Posterior cingulate gyrus (tissue), 11 donors: ENCODE results near the gene CLEC4G.

ENCODE experiments used
- DNase-seq, 10 donors: peaks; one replicate each; pipeline versions ENCODE4 v3.0.0 to v3.0.0-alpha.2; 2020 to 2021; ENCODE audit warnings: mixed read lengths in 3 of 10
- intact Hi-C: fragments of 100-400 bp; cut with DNase I; formaldehyde crosslinking; loops from one replicate; pipeline ENCODE4 v1.15.1; 2023

The CLEC4G gene

DNA sequence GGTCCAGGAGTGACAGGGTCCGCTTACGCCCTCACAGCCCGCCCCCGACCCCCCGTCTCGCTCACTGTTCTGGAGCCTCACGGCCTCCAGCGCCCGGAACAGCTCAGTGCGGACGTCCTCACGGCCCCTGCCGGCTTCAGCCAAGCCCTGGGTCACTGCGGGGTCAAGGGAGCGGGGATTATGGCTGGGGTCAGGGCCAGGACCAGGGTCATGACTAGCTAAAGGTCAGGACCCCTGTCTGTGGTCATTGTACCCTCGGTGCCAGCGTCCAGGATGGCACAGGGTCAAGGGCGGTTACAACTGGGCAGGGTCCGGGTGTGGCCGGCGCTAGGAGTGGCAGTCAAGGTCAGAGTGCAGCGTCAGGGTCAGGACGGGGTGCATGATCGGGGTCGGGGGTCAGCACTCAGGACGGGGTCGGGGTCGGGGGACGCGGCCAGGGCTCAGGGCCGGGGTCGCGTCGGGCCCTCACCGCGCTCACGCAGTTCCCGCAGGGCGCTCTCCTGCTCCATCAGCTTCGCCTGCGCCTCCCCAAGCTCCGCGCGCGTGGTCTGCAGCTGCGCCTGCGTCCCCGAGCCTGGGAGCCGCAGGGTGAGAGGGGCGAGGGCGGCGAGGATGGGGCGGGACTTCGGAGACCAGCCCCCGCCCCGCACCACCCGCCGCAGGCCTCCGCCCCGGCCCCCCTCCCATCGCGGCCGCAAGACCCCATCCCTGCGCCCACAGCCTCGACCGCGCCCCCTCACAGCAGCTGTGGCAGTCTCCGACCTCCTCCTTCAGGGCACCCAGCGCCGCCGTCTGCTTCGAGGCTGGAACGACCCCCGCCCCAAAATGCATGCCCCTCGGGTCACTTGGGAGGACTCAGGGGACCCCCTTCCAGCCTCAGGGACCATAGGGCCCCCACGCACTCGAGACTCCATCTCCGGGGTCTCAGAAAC is 1.4 kb downstream of the CLEC4G start:
- peak in 2 of 10 donors; percentile 64 to 65 for DNase-seq
- intact Hi-C loops = no loop called here

DNA sequence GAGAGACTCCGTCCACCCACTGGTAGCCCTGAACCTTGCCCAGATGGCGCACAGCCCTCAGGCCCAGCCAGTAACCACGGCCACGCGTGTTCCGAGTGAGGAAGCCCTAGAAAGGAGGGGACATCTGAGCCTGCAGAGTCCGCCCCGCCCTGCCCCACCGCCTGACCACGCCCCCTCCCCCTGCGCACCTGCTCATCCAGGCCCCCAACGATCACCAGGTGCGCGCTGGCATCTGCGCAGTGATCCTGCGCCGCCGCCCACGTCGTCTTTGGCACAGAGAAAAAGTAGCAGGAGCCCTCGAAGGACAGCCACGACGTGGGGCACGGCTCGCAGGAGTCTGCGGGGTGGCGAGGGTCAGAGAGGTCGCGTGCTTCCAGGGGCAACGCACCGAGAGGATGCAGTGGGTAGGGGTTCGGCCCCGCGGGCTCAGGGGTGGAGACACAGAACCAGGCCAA is 2.1 kb downstream of the CLEC4G start:
- peak in 2 of 10 donors; percentile 22 to 60 for DNase-seq
- intact Hi-C loops = no loop called here

DNA sequence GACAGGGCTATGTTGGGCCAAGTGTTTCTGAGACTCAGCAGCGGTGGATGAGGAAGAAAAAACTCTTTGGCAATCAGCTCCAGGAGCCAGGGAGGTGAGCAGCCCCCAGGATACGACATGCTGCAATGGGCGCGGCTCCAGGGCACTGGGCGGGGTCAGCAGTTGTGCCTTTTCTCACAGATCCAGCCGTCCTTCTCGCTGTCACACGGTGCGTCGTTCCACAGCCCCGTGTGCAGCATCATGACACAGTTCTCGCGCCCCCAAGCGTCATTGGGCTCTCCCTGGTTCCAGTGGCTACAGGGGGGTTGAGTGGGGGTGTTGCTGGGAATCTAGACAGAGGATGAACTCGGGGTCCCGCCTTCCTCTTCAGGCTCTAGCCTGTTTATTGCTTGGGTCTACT is 2.7 kb downstream of the CLEC4G start:
- DNase-seq = peak in 2 of 10 donors; percentile 18 to 30

DNA sequence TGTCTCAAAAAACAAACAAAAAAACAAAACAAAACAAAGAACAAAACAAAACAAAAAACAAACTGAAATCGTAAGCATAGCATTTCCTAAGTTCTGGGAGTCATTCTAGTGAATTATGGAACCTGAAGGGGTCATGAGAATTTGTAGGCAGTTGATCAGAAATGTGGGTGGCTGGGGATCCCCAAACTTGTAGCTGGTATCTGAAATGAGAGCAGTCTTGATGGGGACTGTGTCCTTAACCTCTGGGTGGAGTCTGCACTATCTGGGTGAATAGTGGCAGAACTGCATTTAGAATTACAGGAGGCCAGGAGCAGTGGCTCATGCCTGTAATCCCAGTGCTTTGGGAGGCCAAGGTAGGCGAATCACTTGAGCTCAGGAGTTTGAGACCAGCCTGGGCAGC is 6.1 kb downstream of the CLEC4G start:
- intact Hi-C loops = no loop called here

More for the DNA sequence above, 2.7 kb downstream of the CLEC4G start:
- intact Hi-C loops = no loop called here

DNA sequence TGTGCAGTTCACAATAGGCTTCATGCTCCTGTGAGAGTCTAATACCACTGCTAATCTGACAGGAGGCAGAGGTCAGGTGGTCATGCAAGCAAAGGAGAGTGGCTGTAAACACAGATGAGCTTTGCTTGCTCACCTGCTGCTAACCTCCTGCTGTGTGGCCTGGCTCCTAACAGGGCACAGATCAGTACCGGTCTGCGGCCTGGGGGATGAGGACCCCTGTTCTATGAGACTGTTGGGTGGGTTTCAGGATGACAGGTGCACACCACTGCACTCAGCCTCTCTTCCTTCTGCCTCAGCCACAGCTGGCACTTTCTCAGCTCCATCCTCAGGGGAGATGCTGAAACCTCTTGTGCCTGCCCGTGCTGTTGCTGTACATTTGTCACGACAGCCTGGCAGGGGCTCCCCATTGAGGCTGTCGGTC is 9.7 kb downstream of the CLEC4G start:
- intact Hi-C loops = no loop called here
- no peak for DNase-seq

More for the DNA sequence above, 6.1 kb downstream of the CLEC4G start:
- DNase-seq = no peak

DNA sequence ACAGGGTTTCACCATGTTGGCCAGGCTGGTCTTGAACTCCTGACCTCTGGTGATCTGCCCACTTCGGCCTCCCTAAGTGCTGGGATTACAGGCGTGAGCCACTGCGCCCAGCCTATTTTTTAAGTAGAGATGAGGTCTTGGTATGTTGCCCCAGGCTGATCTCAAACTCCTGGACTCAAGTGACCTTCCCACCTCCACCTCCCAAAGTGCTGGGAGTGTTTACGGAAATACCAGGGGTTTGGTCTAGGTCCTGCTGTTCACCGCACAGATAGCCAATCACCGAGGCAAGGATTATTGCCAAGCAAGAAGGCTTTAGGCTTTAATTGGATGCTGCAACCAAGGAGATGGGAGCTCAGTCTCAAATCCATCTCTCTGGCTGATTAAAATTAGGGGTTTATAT is 11.6 kb downstream of the CLEC4G start:
- intact Hi-C loops = no loop called here
- no peak for DNase-seq

DNA sequence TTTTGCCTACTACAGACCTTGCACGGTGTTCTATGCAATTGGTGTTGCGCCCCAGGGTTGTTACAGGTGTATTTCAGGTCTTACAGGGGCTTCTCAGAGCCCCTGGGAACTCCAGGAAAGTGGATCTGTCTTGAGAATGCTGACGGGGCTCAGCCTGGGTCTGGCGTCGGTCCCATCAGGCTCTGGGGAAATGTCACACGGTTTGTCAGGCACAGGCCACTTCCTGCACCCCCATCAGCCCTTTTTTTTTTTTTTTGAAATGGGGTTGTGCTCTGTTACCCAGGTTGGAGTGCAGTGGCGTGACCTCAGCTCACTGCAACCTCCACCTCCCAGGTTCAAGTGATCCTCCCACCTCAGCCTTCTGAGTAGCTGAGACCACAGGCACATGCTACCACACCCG is 13.2 kb downstream of the CLEC4G start:
- DNase-seq = no peak
- intact Hi-C loops = no loop called here

DNA sequence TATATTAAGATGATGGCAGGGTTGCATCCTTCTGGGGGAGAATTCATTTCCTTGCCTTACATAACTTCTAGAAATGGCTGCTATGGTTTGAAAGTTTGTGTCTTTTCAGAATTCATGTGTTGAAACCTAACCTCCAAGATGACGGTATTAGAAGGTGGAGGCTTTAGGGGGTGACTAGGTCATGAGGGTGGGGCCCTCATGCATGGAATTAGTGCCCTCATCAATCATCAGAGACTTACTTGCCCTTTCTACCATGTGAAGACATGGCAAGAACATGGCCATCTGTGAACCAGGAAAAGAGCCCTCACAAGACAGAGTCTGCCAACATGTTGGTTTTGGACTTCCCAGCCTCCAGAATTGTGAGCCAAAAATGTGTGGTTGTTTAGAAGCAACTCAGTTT is 15.1 kb downstream of the CLEC4G start:
- DNase-seq = no peak
- intact Hi-C loops = no loop called here

DNA sequence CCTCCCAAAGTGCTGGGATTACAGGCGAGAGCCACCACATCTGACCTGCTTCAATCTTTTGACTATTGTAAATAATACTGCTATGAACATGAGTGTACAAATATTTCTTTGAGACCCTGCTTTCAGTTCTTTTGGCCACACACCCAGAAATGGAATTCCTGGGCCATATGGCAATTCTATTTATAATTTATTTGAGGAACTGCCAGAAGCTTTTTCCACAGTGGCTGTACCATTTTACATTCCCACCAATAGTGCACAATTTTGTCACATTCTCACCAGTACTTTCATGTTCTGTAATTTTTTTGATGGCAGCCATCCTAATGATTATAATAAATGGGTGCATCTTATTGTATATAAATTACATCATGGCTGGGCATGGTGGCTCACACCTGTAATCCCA is 16.2 kb downstream of the CLEC4G start:
- intact Hi-C loops = no loop called here

DNA sequence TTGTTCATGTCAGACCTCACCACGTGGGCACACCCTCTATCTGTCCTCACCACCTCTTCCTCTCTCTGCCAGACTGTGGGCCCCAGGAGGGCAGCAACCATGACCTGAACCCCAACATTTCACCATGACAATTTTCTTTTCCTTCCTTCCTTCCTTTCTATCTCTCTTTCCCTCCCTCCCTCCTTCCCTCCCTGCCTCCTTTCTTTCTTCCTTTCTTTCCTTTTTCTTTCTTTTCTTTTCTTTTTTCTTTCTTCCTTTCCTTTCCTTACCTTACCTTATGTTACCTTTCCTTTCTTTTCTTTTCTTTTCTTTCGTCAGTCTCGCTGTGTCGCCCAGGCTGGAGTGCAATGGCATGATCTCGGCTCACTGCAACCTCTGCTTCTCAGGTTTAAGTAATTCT is 21.3 kb downstream of the CLEC4G start:
- DNase-seq = no peak
- intact Hi-C loops = no loop called here

More for the DNA sequence above, 16.2 kb downstream of the CLEC4G start:
- peak in 1 of 10 donors; percentile 20 for DNase-seq

DNA sequence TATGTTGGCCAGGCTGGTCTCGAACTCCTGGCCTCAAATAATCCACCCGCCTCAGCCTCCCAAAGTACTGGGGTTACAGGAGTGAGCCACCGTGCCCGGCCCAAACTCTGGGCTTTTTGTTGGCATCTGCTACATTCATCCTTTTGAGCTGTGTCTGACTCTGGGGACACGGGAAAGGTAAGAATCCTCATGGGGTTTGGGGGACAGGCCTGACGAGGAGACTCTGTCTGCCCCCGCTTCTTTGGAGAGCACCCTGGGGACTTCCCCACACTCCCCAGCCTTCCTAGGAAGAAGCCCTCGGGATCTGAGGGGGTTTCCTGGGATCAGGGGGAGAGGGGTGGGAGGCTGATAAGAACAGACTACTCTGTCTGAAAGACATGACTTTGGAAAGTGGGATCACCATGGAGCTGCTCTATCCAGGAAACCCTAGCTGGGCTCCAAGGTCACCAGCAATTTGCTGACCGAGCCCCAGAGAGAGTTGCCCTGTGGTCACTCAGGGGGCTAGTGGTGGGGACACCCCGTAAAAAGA is 21.9 kb downstream of the CLEC4G start:
- DNase-seq = no peak
- intact Hi-C loops = no loop called here

DNA sequence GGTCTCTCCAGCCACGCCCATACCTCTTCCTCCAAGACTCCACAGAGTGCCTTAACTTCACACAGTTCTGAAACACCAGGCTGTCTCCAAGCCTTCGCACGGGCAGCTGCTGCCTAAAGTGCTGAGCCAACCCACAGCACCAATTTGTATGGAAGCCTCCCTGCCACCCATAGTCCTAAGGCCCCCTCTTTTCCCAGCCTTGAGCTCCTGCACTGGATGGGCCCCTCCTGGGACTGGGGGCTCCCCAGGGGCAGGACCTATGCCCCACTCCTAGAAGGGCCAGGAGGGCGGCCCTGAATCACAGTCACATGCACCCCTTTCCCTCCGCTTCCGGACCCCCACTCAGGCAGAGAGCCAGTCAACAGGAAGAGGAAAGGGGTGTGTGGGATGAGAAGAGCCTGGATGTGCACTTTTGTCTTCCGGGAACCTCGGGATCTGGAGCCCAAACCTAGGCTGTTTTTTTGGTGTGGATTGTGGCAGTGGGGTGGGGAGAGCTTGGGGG is 24.9 kb downstream of the CLEC4G start:
- no peak for DNase-seq
- intact Hi-C loops = no loop called here

DNA sequence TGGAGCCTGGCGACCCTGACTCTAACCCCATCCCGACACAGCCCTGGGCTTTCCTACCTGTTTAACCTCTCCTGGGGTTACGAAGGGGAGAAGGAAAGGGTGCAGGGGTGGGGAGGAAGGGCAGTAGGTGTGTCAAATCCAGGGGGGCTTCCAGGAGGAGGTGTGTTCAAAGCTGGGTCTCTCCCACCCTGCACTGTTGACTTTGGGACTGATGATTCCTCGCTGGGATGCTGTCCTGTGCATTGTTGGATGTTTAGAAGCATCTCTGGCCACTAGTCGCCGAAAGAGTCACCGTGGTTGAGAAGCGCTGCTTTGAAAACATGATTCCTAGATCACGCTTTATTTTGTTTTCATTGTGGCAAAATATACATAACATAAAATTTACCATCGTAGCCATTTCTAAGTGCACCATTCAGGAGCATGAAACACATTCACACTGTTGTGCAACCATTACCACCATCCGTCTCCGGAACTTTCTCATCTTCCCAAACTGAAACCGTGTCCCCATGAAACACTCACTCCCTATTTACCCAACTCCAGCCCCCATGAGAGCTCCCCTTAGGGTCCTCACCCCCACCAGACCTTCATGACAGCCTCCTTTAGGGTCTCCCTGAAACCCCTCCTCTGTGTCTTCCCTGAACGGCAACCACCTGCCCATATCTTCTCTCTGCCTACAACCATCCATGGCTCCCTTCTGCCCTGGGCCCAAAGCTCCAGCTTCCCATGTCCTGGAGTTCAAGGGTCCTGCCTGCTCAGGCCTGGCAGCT is 25.5 kb downstream of the CLEC4G start:
- intact Hi-C loops = no loop called here
- DNase-seq = no peak

DNA sequence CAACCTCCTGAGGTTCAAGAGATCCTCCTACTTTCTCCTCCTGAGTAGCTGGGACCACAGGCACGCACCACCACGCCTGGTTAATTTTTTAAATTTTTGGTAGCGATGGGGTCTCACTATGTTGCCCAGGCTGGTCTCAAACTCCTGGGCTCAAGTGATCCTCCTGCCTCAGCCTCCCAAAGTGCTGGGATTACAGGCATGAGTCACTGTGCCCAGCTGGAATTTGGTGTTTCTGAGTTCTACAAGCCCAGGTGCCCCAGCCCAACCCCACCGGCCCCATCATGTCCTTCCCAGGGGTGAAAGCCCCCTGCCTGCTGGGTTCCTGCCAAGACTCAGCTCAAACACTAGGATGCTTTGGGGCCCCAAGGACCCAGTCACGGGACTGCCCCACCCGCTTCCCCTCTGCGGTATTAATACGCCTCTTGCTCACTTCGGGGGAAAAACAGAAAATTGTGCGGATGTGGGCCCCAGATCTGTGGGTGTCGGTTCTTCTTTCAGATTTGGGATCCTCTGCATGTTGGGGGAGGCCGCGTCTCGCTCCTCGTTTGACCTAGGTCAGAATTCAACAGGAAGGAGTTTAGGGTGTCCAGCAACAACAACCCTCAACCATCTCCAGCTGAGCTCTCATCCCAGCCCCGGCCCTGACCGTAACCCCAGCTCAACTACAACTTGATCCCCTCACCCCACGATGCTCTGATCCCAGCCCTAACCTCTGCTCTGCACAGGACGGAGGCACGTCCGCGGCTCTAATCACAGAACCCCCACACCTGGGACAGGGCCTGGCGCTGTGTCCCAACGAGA is 26.3 kb downstream of the CLEC4G start:
- intact Hi-C loops = no loop called here
- no peak for DNase-seq

DNA sequence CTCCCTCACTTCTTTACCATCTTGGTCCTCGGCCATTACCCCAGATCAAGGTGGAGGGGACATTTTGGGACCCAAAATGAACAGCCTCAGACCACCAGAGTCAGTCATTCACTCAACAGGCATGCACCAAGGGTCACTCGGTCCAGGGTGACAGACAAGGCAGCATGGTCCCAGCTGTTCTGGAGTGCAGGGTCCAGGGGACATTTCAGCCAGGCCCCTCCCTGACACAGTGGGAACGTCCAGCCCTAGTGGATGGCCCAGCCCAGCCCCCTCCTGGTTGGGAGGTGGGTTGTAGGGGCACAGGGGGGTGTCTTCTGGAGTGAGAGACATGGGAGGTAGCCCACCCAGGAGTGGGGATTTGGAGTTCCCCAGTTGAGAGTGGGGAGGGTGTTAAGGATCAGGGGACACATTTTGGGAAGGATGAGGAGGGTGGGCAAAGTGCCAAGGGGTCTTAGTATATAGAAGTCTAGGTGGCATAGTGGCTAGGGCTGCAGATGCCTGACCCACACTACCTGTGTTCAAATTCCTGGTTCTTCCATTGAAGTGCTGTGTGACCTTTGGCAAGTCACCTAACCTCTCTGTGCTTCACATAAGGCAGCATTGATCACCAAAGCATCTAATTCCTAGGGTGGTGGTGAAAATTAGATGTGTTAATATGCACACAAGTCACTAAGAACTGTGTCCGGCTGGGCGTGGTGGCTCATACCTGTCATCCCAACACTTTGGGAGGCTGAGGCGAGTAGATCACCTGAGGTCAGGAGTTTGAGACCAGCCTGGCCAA is 27.4 kb downstream of the CLEC4G start:
- intact Hi-C loops = no loop called here
- DNase-seq = no peak

DNA sequence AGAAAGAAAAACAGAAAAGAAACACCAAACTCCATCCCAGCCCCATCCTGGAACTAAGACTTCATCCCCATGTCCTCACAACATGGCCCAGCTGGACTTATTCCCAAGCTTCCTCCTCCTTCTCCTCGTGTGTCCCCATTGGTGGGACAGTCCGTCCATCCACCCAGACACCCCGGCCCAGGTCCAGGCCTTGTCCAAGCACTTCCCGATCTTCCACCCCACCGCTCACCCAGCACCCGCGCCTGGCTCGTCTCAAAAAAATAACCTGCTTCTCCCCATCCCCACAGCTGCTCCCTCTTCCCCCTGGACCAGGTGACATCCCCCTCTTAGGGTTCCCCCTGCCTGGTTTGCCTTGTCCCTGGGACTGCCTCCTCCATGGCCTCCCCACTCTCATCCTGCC is 28.6 kb downstream of the CLEC4G start:
- intact Hi-C loops = no loop called here

DNA sequence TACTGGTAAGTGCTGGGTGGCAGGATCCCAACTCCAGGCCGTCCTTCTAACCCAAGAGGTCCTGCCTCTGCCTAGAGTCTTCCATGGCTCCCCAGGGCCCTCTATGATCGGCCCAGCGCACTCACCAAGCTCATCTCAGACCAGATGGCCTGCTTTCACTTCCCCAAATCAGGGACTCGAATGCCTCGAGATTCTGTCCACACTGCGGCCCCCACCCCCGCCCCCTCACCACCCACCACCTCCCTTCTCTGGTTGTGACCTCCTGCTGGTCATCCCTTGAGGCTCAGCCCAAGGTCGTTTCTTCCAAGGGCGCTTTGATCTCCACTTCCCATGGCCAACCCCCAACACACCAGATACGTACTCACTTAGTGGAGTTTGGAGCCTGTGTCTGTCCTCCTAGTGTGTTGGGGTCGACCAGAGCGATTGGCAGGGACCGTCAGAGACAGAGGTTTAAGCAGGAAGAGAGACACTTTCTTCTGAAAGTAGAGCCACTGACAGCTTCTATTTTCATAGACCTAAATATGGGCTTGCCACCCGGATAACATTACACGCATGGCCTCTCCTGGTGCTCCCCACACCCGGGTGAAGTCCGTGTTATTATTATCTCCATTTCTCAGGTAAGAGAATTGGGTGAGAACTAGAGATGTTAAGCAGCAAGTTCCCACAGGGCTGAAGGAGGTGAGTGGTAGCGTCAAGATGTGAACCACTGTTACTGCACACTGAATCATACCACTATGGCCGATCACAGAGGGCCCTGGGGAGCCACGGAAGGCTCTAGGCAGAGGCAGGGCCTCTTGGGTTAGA is 30.1 kb downstream of the CLEC4G start, which contains the start of gene FCER2:
Gene FCER2 (minus strand): TSS at position 478 of the 804 bp plus-strand sequence. CDS start 2,371 bp downstream, outside the sequence.
- intact Hi-C loops = no loop called here
- DNase-seq = no peak

More for the DNA sequence above, 28.6 kb downstream of the CLEC4G start:
- DNase-seq = no peak

DNA sequence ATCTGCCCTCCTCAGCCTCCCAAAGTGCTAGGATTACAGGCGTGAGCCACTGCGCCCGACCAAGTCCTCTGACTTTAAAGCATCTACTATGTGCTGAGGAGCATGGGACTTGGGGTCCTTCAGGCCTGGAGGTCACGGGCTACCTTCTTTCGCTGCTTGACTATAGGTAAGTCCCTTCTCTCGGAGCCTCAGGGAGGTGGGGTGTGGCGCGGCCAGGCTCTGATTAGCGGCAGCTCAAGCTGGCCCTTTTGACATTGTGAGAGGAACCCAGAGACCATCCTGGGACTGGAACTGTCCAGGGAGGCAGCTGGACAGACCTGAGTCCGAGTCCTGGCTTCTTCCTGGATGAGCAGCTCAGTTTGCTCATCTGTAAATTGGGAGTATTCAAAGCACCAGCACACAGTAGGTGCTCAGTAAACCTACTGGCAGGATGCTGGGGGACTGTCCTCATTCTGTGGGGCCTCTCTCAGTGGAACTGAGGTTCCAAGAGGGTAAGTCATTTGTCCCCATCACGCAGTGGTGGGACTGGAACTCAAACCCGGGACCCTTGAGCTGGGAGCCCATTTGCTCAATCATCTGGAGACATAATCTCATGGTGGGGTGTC is 30.8 kb downstream of the CLEC4G start:
- intact Hi-C loops = no loop called here
- no peak for DNase-seq
